ENCODE results near the gene PLEKHG4B.

DNA sequence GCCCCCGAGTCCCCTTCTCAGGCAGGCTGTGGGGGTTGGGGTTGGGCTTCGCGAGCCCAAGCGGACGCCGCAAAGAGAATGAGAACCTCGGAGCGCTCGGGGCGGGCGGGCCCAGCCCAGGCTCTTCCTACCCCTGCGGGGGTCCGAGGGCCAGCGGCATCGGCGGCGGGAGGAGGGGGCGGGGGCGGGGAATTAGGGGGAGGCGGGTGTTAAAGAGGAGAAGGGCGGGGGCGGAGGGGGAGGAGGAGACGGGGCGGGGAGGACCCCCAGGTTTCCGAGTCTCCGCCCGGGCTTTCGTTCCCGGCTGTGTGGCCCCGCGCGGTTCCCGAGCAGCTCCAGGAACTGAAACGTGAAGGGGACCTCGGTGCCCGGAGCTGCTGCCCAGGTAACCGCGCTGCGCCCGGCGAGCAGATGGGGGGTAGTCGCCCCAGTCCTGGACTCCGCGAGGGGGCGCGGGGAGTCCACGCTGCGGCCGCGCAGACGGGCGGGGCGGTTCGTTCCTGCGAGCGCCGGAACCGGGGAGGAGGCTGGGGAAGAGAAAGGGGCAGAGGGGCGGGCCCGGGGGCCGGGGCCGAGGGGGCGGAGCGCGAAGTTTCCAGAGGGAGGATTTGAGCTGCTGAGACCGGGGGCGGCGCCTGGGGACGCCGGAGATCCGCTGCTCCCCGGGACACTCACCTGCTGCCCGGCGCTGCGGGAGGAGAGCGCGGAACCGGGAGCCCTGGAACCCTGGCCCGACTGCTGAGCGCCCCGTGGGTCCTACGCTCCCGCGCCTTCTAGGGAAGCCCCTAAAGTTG lies 38.4 kb upstream of the PLEKHG4B start:
- peak in 3 of 6 experiments; percentile 4 to 46 (median 32) for TF ChIP-seq CTCF (IDR thresholded peaks at IDR 0.05)
- TF ChIP-seq POLR2A (IDR thresholded peaks at IDR 0.05): peak in 1 of 2 donors; percentile 51

Data from thyroid gland (tissue), 4 donors.